Subcutaneous abdominal adipose tissue (tissue), 5 donors: ENCODE data around the gene RBFOX1.

Experiments
- H3K27ac ChIP-seq: one replicate; pipeline ENCODE4 v1.7.0; 2013; ENCODE audit warnings: low read depth, mild to moderate bottlenecking, inconsistent platforms, low read length, moderate library complexity
- H3K27me3 ChIP-seq, 5 donors: one replicate each; pipeline ENCODE4 v1.7.0; 2013; ENCODE audit warnings: low read length in 5 of 5, inconsistent platforms in 1 of 5; ENCODE audit not compliant: control insufficient read depth in 5 of 5, insufficient read depth in 4 of 5
- H3K36me3 ChIP-seq, 5 donors: one replicate each; pipeline ENCODE4 v1.7.0; 2013; ENCODE audit warnings: low read length in 5 of 5; ENCODE audit not compliant: control insufficient read depth in 5 of 5, insufficient read depth in 5 of 5
- H3K4me1 ChIP-seq, 5 donors: one replicate each; pipeline ENCODE4 v1.7.0; 2013; ENCODE audit warnings: low read length in 5 of 5, mild to moderate bottlenecking in 3 of 5, moderate library complexity in 1 of 5; ENCODE audit not compliant: control insufficient read depth in 5 of 5, insufficient read depth in 5 of 5
- H3K4me3 ChIP-seq, 5 donors: one replicate each; pipeline ENCODE4 v1.7.0; 2013; ENCODE audit warnings: low read length in 5 of 5, low read depth in 1 of 5
- H3K9ac ChIP-seq, 5 donors: one replicate each; pipeline ENCODE4 v1.7.0; 2013; ENCODE audit warnings: low read length in 5 of 5, mild to moderate bottlenecking in 4 of 5, moderate library complexity in 3 of 5
- H3K9me3 ChIP-seq, 5 donors: one replicate each; pipeline ENCODE4 v1.7.0; 2013; ENCODE audit warnings: low read length in 5 of 5; ENCODE audit not compliant: control insufficient read depth in 5 of 5
- donor health status: healthy.
- donor health status: healthy.
- donor health status: healthy.
- donor health status: healthy.
- donor health status: healthy.

Gene RBFOX1

GRCh38 chr16:7624871-7625766 lies 292.5 kb downstream of the RBFOX1 start:
- Histone ChIP-seq H3K36me3 (no peaks in the 10 kb centered on the region), H3K9me3 (peaks cover 0 to 3% (median 0%) of the 10 kb centered on the region in 5 donors), H3K27me3 (peaks cover 0 to 8% (median 0%) of the 10 kb centered on the region in 5 donors), H3K27ac (no peak overlapping the region), H3K9ac (no peak overlapping the region), H3K4me3 (no peak overlapping the region), H3K4me1 (no peaks in the 10 kb centered on the region)

GRCh38 chr16:7628981-7629380 lies 296.3 kb downstream of the RBFOX1 start:
- no peak overlapping the region for H3K4me3 ChIP-seq
- no peak overlapping the region for H3K27ac ChIP-seq
- no peaks in the 10 kb centered on the region for H3K36me3 ChIP-seq
- H3K9ac ChIP-seq: no peak overlapping the region
- no peaks in the 10 kb centered on the region for H3K4me1 ChIP-seq
- H3K9me3 ChIP-seq: peaks cover 0 to 3% (median 0%) of the 10 kb centered on the region in 5 donors
- peaks cover 0 to 8% (median 0%) of the 10 kb centered on the region in 5 donors for H3K27me3 ChIP-seq

GRCh38 chr16:7629571-7629970 lies 296.9 kb downstream of the RBFOX1 start:
- H3K9me3 ChIP-seq: peaks cover 0 to 3% (median 0%) of the 10 kb centered on the region in 5 donors
- no peak overlapping the region for H3K4me3 ChIP-seq

GRCh38 chr16:7637446-7637845 lies 304.8 kb downstream of the RBFOX1 start:
- Histone ChIP-seq H3K27ac (no peak overlapping the region), H3K4me1 (no peaks in the 10 kb centered on the region), H3K9me3 (no peaks in the 10 kb centered on the region), H3K27me3 (peaks cover 0 to 3% (median 0%) of the 10 kb centered on the region in 5 donors), H3K4me3 (no peak overlapping the region), H3K9ac (no peak overlapping the region), H3K36me3 (no peaks in the 10 kb centered on the region)

More at GRCh38 chr16:7629571-7629970, 296.9 kb downstream of the RBFOX1 start:
- H3K27me3 ChIP-seq: peaks cover 0 to 8% (median 0%) of the 10 kb centered on the region in 5 donors
- H3K4me1 ChIP-seq: no peaks in the 10 kb centered on the region
- no peak overlapping the region for H3K9ac ChIP-seq
- no peak overlapping the region for H3K27ac ChIP-seq
- no peaks in the 10 kb centered on the region for H3K36me3 ChIP-seq

- peaks cover 0 to 6% (median 0%) of the 10 kb centered on the region in 5 donors for H3K27me3 ChIP-seq
- no peaks in the 10 kb centered on the region for H3K4me1 ChIP-seq
- H3K9me3 ChIP-seq: no peaks in the 10 kb centered on the region
- H3K4me3 ChIP-seq: no peak overlapping the region
- no peaks in the 10 kb centered on the region for H3K36me3 ChIP-seq
- H3K9ac ChIP-seq: no peak overlapping the region
- no peak overlapping the region for H3K27ac ChIP-seq
Measured at GRCh38 chr16:7638306-7638705, 305.7 kb downstream of the RBFOX1 start.

GRCh38 chr16:7640334-7640733 lies 307.7 kb downstream of the RBFOX1 start:
- Histone ChIP-seq H3K4me1 (no peaks in the 10 kb centered on the region), H3K4me3 (no peak overlapping the region), H3K36me3 (no peaks in the 10 kb centered on the region), H3K9me3 (no peaks in the 10 kb centered on the region), H3K27ac (no peak overlapping the region), H3K9ac (no peak overlapping the region), H3K27me3 (peaks cover 0 to 6% (median 2%) of the 10 kb centered on the region in 5 donors)

GRCh38 chr16:7644176-7644575 lies 311.5 kb downstream of the RBFOX1 start:
- H3K4me1 ChIP-seq: no peaks in the 10 kb centered on the region
- H3K4me3 ChIP-seq: no peak overlapping the region
- H3K36me3 ChIP-seq: no peaks in the 10 kb centered on the region
- H3K27ac ChIP-seq: no peak overlapping the region
- no peaks in the 10 kb centered on the region for H3K9me3 ChIP-seq
- H3K9ac ChIP-seq: no peak overlapping the region
- H3K27me3 ChIP-seq: peaks cover 0 to 6% (median 2%) of the 10 kb centered on the region in 5 donors

- H3K27me3 ChIP-seq: peaks cover 0 to 6% (median 2%) of the 10 kb centered on the region in 5 donors
- H3K4me3 ChIP-seq: no peak overlapping the region
- no peaks in the 10 kb centered on the region for H3K4me1 ChIP-seq
- no peak overlapping the region for H3K27ac ChIP-seq
- H3K9ac ChIP-seq: no peak overlapping the region
- H3K9me3 ChIP-seq: no peaks in the 10 kb centered on the region
- H3K36me3 ChIP-seq: no peaks in the 10 kb centered on the region
Measured at GRCh38 chr16:7644811-7645210, 312.2 kb downstream of the RBFOX1 start.

- Histone ChIP-seq H3K27ac (no peak overlapping the region), H3K9me3 (no peaks in the 10 kb centered on the region), H3K36me3 (no peaks in the 10 kb centered on the region), H3K4me3 (no peak overlapping the region), H3K27me3 (peaks cover 0 to 3% (median 2%) of the 10 kb centered on the region in 5 donors), H3K4me1 (no peaks in the 10 kb centered on the region), H3K9ac (no peak overlapping the region)
Measured at GRCh38 chr16:7646821-7647500, 314.3 kb downstream of the RBFOX1 start.

GRCh38 chr16:7650431-7650830 lies 317.8 kb downstream of the RBFOX1 start:
- Histone ChIP-seq H3K27ac (no peak overlapping the region), H3K4me1 (no peaks in the 10 kb centered on the region), H3K27me3 (peaks cover 0 to 5% (median 0%) of the 10 kb centered on the region in 5 donors), H3K36me3 (no peaks in the 10 kb centered on the region), H3K9me3 (no peaks in the 10 kb centered on the region), H3K9ac (no peak overlapping the region), H3K4me3 (no peak overlapping the region)
